DMS79 (cell line): Measurements from ENCODE around the gene MAP3K20.
A peak's percentile ranks its signal among the peaks of the same experiment; 100 is the strongest.
"Not testable (repeated sequence)": the region's sequence is repeated elsewhere in the genome, so short reads cannot be mapped to it uniquely, and the experiment has no call there.

Experiments used
- DNase-seq: peaks from one replicate; lab custom pipeline; 2025; lab: John Stamatoyannopoulos, UW

The MAP3K20 gene

GRCh38 chr2:173161040-173161439 lies 85.4 kb downstream of the MAP3K20 start:
- DNase-seq, result no peak

GRCh38 chr2:173161507-173161906 lies 85.9 kb downstream of the MAP3K20 start:
- DNase-seq, result no peak

DNA sequence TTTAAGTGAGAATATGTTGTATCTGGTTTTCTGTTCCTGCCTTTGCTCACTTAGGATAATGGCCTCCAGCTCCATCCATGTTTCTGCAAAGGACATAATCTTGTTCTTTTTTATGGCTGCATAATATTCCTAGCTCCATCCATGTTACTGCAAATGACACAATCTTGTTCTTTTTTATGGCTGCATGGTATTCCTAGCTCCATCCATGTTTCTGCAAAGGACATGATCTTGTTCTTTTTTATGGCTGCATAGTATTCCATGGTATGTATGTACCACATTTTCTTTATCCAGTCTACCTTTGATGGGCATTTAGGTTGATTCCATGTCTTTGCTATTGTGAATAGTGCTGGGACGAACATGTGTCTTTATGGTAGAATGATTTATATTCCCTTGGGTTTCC lies 87.7 kb downstream of the MAP3K20 start:
- DNase-seq, result not testable (repeated sequence)

- DNase-seq, result peak; percentile 36
These were observed 88.8 kb downstream of the MAP3K20 start for GRCh38 chr2:173164396-173164795.

GRCh38 chr2:173165443-173166238 lies 90.0 kb downstream of the MAP3K20 start:
- DNase-seq, result no peak

GRCh38 chr2:173171321-173171720 lies 95.7 kb downstream of the MAP3K20 start:
- no peak for DNase-seq

- no peak for DNase-seq
These were observed 96.4 kb downstream of the MAP3K20 start for GRCh38 chr2:173171924-173172643.

DNA sequence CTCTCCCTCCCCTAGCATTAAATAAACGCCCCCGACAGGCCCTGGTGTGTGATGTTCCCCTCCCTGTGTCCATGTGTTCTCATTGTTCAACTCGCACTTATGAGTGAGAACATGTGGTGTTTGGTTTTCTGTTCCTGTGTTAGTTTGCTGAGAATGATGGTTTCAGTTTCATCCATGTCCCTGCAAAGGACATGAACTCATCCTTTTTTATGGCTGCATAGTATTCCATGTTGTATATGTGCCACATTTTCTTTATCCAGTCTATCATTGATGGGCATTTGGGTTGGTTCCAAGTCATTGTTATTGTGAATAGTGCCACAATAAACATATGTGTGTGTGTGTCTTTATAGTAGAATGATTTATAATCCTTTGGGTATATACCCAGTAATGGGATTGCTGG lies 98.7 kb downstream of the MAP3K20 start:
- DNase-seq, result not testable (repeated sequence)

- no peak for DNase-seq
These were observed 99.6 kb downstream of the MAP3K20 start for GRCh38 chr2:173175222-173175621.

GRCh38 chr2:173181982-173182381 lies 106.3 kb downstream of the MAP3K20 start:
- no peak for DNase-seq

- DNase-seq, result peak; percentile 68
These were observed 108.7 kb downstream of the MAP3K20 start for GRCh38 chr2:173184031-173185004.

DNA sequence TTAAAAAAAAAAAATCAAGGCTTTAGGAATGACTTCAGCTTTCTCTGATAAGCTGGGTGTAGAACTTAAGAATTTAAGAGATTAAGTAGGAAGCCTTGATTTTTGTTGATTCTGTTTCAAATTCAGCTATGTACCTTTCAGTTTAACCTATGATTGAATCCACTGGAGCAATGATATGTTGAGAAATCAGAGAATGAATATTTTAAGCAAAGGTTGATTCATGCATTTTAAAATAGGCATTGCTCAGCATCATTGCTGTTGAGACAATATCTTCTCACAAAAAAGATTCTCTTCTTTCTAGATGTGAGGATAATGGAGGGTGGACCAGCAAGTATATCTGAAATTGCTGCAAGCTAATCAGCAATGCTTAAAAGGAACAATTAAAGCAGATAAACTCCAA lies 109.8 kb downstream of the MAP3K20 start:
- no peak for DNase-seq

DNA sequence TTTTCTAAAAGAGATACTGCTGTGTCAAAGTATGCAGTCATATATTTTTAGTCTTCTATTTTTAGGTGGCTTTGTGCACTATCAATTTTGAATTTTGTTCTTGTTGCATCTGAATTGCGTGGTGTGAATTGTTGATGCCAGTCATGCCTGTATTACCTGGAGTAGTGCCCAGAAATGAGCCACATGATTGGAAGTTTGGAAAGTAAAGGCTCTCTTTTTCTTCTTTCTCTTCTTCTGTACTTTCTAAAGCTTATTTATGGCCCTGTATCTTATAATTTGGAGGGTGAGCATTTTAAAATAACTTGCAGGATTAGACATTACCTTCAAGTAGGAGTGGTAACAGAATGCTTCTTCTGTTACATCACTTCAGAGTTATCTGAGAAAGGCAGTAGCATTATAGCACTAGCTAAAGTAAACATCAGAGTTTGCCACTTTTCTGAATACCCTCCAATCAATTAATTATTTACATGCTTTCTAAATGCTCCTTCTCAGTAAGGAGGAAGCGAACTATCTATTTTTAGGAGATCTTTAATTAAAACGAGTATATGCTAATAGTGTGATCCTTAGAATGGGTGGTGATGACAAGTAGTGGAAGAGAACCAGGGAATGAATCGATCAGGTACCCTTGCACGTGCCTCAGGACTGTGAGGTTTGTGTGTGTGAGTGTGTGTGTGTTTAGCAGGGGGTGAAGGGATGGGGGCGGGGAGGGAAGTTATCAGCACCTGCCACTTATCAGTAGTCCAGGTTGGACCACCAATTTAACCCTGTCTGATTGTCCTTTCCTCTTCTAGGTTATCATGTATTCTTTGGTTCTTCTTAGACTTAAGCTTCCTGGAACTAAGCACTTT lies 112.5 kb downstream of the MAP3K20 start:
- peak; percentile 68 for DNase-seq

DNA sequence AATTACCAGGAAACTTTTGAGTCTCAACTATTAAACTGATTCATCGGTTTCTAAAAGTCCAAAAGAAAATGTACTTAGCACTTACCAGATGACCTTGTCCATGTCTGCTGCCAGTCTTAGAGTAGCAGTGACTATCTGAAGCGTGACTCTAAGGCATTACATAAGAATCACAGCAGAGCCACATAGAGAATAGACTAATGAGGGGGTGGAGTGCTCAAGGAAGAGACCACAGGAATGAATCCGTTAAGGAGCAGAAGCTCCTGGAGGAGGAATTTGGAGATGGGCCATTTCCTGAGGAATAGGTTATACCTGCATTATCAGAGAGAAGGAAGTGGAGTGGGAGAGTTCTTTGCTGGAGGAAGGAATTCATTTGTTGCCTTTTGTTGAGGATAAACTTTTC lies 116.0 kb downstream of the MAP3K20 start:
- no peak for DNase-seq

DNA sequence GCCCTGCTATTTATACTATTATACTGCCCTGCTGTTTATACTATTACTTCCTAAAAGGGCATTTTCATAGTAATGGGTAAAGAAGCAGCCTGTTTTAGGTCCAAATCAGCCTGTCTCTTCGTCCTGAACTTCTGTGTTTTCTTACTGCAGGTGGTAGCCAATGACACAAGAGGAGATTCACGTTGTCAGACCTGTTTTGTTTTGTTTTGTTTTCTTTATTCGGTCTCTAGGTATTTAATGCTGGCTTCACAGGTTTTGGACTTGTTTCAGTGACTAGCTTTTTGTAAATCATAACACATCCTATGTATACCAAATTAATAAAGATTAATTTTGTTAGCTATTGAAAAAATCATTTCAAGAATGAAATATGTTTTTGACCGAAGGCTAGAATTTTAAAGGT lies 116.4 kb downstream of the MAP3K20 start:
- DNase-seq, result no peak

- no peak for DNase-seq
These were observed 118.3 kb downstream of the MAP3K20 start for GRCh38 chr2:173193925-173194324.

- DNase-seq, result peak; percentile 86
These were observed 119.5 kb downstream of the MAP3K20 start for GRCh38 chr2:173195100-173195499.

DNA sequence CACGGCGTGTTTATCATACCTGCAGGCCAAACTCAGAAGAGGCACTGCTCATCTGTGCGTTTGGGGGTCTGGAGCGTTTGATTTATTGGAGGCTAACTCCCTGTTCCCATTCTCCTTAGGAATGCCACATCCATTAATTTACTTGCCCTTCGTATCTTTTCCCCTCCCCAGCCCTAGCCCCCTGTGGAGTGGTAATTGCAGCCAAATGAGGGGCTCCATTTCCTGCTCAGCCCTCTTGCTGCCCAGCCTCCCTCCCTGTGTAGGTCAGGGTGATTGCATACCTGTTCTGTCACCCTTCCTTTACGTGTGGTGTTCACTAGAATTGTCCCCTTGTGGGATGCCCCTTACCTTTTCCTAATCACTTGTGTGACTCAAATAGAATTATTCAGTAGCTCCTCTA lies 120.4 kb downstream of the MAP3K20 start:
- DNase-seq, result no peak

DNA sequence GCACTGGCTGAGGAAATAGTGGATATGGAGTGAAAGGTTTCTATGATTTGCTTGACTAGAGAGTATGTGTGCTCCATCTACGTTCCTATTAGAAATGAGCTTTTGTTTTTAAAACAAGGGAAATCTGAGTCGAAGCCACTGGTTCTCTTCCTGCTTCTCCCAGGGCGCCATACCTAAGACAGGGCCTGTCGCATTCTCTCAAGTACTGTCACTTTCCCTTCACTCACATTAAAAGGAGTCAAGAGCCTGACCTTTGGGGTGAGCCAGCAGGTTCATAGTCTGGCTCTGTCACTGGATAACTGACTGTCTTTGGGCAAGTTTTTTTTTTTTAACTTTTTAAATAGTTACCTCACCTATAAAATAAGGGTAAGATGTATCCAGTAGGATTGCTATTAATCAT lies 121.0 kb downstream of the MAP3K20 start:
- DNase-seq, result no peak

- no peak for DNase-seq
These were observed 122.7 kb downstream of the MAP3K20 start for GRCh38 chr2:173198327-173198726.

DNA sequence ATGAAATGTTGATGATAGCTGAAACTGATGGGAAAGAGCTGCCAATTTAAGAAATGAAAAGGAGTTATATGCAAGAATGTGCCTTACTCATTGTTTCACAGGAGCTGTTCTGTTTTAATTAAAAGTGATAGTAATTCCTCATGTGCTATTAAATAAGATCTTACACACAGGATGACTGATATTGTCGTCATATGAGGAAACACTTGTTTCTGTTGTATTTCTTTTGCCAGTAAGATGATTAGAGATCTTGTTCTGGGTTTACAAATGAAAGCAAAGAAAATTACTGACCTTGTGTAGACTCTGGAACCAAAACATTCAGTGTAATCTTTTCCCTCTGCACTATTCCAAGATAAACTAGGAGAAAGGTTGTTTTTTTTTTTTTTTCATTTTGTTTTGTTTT lies 123.6 kb downstream of the MAP3K20 start:
- DNase-seq, result no peak
